Measurements from ENCODE around the gene CYTH3.

DNA sequence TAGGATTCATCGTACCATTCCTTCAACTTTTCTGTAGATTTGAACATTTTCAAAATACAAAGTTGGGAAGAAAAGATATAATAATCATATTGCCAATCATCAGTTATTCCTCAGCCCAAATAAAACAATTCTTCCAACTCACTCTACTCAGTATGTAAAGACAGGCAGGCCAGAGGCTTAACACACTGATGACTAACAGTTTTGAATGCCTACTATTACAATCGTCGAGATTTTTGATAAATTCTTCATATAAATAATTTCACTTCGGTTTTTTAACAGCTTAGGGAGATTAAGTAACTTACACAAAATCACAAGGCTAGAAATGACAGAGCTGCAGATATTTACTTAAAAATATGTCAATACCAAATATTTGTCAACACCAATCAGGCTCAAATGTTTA, 17.6 kb downstream of the CYTH3 start:
- no peak for TF ChIP-seq POLR2A (IDR thresholded peaks at IDR 0.05)
- TF ChIP-seq, protein P1, sequence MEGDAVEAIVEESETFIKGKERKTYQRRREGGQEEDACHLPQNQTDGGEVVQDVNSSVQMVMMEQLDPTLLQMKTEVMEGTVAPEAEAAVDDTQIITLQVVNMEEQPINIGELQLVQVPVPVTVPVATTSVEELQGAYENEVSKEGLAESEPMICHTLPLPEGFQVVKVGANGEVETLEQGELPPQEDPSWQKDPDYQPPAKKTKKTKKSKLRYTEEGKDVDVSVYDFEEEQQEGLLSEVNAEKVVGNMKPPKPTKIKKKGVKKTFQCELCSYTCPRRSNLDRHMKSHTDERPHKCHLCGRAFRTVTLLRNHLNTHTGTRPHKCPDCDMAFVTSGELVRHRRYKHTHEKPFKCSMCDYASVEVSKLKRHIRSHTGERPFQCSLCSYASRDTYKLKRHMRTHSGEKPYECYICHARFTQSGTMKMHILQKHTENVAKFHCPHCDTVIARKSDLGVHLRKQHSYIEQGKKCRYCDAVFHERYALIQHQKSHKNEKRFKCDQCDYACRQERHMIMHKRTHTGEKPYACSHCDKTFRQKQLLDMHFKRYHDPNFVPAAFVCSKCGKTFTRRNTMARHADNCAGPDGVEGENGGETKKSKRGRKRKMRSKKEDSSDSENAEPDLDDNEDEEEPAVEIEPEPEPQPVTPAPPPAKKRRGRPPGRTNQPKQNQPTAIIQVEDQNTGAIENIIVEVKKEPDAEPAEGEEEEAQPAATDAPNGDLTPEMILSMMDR (IDR thresholded peaks at IDR 0.05), result no peak

All from ovary (tissue), 3 donors.